Occipital lobe (tissue), 2 donors: ENCODE data around the gene NCDN. TPM values are rescaled to one million over a fixed set of nuclear protein-coding genes. Genes with fewer than 3 reads are reported as not detected.

ENCODE experiments used
- DNase-seq: peaks from one replicate; lab custom pipeline; 2025; lab: John Stamatoyannopoulos, UW
- total RNA-seq: library from RNA; depleted of rRNA; stranded (reverse); fragments of >200 nt; gene quantifications from one replicate; pipeline ENCODE4 v1.2.3, GENCODE V29; 2014

Gene NCDN
- total RNA-seq, 1 donor from 2014 or later, result 59.7 TPM

GRCh38 chr1:35589516-35590427 lies 32.2 kb downstream of the NCDN start:
- no peak for DNase-seq

- no peak for DNase-seq
Observed at GRCh38 chr1:35590476-35591040, 33.0 kb downstream of the NCDN start.

GRCh38 chr1:35591211-35591610 lies 33.6 kb downstream of the NCDN start:
- no peak for DNase-seq

- DNase-seq, result no peak
Observed at GRCh38 chr1:35592991-35593769, 35.6 kb downstream of the NCDN start.

GRCh38 chr1:35594005-35594760 lies 36.6 kb downstream of the NCDN start:
- no peak for DNase-seq

- no peak for DNase-seq
Observed at GRCh38 chr1:35595684-35596083, 38.1 kb downstream of the NCDN start.

- no peak for DNase-seq
Observed at GRCh38 chr1:35597870-35598269, 40.3 kb downstream of the NCDN start.

- no peak for DNase-seq
Observed at GRCh38 chr1:35598895-35599294, 41.3 kb downstream of the NCDN start.

GRCh38 chr1:35599411-35599810 lies 41.8 kb downstream of the NCDN start:
- no peak for DNase-seq

- DNase-seq, result no peak
Observed at GRCh38 chr1:35600593-35600992, 43.0 kb downstream of the NCDN start.

GRCh38 chr1:35603468-35603867 lies 45.9 kb downstream of the NCDN start:
- DNase-seq, result no peak

- DNase-seq, result no peak
Observed at GRCh38 chr1:35603941-35604340, 46.3 kb downstream of the NCDN start.

GRCh38 chr1:35605071-35605866 lies 47.7 kb downstream of the NCDN start:
- DNase-seq, result no peak

- DNase-seq, result no peak
Observed at GRCh38 chr1:35605867-35606182, 48.2 kb downstream of the NCDN start.

- no peak for DNase-seq
Observed at GRCh38 chr1:35611655-35612054, 54.1 kb downstream of the NCDN start.

GRCh38 chr1:35615440-35615839 lies 57.8 kb downstream of the NCDN start:
- DNase-seq, result no peak

Other genes with a start within 250 kb of the NCDN start
- 37.4 TPM for gene KIAA0319L, start 396 bp upstream of the NCDN start, total RNA-seq
- 0.62 TPM for gene TFAP2E, start 15.5 kb downstream of the NCDN start, total RNA-seq
- gene PSMB2, start 83.7 kb downstream of the NCDN start, total RNA-seq, result 17.8 TPM
- gene C1orf216, start 161.1 kb downstream of the NCDN start, total RNA-seq, result 73.0 TPM
- 10.9 TPM for gene CLSPN, start 212.2 kb downstream of the NCDN start, total RNA-seq